HuH-7 (cell line): ENCODE measurements around the gene CPVL.

ENCODE experiments used
- DNase-seq: peaks from one replicate; pipeline ENCODE4 v3.0.0; 2011; ENCODE audit warnings: low spot score

Gene CPVL

GRCh38 chr7:29090836-29091601 is 55.3 kb downstream of the CPVL start:
- DNase-seq, result no peak

DNA sequence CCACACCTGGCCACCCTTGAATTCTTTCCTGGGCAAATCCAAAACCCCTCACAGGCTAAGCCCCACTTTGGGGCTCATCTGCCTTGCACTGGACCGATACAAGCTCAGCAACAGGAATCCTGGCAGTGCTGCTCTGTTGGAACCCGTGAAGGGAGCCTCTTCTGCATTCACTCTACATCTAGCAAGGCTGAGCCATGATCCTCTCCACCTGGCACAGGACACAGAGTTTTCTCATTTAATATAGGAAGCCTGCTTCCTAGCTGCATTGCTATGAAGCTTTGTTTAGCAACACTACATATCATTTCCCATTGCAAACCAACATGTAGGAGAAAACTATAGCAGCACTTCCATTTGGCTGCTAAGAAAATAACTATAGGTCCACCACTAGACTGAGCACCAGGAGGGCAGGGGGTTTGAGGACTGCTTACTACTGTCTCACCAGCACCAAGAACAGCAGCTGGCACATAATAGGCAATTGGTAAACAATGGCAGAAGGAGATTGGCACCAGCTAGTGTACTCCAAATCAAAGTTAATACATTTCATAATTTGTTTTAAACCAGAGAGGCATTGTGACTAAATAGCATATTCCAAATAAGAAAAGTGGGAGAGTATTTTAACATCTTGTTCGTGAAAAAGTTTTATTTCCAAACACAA is 56.1 kb downstream of the CPVL start:
- no peak for DNase-seq

GRCh38 chr7:29087840-29088170 is 58.5 kb downstream of the CPVL start:
- no peak for DNase-seq

DNA sequence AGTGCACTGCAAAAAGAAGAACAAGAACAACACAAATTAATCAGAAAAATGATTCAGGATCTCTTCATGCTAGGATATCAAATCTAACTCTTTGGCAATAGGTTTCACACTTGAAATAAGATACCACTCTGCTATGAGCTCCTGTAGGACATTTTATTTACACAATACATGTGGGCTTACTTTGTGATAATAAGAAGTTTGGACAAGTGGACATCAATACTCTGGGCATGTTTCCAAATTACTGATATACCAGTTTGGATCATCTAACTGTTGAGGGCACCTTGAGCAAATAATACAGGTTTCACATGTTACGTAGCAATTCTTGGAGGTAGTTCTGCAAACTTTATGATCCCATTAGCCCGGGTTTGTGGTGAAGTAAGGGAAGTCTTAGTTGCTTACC is 59.8 kb downstream of the CPVL start:
- no peak for DNase-seq

- DNase-seq, result no peak
Measured at GRCh38 chr7:29084832-29085231, 61.5 kb downstream of the CPVL start.

DNA sequence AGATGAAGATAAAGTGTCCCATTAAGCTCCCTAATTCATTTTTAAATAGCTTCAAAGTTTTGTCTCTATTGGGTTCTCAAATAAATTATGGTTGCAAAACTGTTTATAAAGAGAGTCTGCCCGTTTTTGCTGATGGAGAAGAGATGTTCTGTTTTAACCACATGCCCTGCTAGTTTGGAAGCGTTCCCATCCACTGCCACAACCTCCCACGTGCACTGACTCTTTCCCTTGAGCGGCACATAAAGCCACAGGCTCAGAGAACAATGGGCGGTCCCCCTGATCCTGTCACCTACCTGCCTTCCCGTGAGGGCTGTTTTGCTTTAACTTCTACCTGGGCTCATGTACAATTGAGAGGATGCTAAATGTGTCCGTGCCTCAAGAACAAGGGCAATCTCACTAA is 65.5 kb downstream of the CPVL start:
- DNase-seq, result no peak

DNA sequence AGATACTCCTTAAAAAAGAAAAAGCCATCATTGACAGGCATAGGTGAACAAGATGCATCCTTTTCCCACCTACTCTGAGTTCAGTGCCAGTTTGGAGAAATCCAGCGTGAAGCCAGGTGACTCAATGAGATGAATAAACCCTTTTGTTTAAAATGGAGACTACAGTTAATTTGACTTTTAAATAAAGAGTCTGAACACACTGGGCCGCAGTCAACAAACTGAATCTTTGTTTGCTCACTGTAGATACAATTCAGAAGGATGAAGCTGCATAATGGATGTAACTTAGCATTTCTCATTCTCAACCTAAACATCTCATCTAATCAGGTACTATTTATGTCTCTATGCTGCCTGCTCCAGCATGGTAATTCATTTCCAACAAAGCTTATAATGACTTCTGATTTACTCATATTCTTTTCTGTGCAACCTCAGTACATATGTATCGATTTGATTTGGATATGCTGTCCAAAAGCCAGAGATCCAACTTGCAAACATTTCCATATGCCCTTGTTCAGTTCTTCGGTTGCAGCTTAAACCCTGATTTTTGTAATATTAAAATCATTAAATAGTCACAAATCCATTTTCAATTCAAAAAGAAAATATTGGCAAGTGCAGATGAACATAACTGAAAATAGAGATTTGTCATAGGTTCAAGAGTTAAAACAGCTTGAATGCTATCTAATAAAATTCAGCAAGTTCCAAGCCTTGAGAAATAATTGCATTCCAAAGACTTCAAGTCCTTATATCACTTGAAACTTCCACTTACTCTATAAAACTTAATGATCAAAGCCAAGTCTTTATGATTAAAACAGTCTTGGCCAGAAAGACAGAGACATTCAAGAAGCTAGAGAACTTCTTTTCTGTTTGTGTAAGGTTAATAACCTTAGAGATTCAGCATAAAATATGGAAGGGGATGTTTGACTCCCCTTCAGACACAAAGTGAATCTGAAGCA is 67.8 kb downstream of the CPVL start:
- no peak for DNase-seq

DNA sequence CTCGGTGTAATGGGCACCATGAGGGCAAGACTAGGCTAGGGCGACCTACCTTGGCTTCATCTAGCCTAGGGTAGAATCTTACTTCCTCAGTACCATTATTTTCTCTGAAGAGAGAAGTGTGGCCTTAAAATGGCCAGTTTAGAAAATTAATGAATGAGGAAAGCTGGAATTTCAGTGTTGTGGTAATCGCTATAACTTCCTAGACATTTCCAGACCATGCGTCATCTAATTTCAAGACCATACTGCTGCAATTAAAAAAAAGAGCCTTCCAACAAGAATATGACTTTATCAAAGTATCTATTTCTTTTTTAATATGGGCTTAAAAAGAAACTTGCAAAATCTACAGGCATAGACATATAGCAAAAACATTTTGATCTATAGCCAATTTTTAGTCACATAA is 68.5 kb downstream of the CPVL start:
- DNase-seq, result no peak

GRCh38 chr7:29077176-29077575 is 69.2 kb downstream of the CPVL start:
- DNase-seq, result no peak

- DNase-seq, result no peak
Measured at GRCh38 chr7:29076631-29077030, 69.7 kb downstream of the CPVL start.

- no peak for DNase-seq
Measured at GRCh38 chr7:29075606-29076005, 70.7 kb downstream of the CPVL start.

DNA sequence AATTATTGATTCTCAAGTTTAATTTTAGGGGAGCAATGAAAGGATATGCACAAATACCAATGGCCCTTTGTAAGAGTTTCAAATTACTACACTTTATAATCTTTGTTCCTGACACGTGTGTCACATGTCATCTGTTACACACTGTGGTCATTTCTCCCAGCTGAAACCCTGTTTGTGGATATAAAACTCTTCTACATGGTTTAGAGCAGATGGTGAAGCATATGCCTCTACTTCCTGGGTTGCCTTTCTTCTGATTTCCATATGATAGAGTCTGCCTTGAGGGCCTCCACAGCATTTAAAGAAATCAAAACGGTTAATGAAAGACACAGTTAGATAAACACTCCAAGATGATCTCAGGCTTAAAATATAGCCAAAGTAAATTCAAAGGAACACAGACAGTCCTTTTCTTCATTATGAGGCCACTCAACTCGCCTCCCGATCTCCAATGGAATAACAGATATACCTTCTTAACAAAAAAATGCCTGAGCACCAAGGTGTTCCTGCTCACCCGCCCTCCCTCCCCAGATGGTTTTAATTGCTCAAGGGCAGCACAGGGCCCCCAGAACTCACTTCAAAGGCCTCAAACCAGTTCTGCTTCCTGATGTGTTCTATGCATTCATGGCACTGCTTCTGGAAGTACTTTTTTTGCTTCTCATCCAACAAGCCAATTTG is 75.0 kb downstream of the CPVL start:
- no peak for DNase-seq

- no peak for DNase-seq
Measured at GRCh38 chr7:29066641-29067040, 79.7 kb downstream of the CPVL start.

GRCh38 chr7:29065181-29065857 is 81.0 kb downstream of the CPVL start:
- DNase-seq, result no peak

GRCh38 chr7:29063872-29064271 is 82.5 kb downstream of the CPVL start:
- DNase-seq, result no peak

- DNase-seq, result no peak
Measured at GRCh38 chr7:29063236-29063635, 83.1 kb downstream of the CPVL start.

- DNase-seq, result no peak
Measured at GRCh38 chr7:29053105-29053872, 93.0 kb downstream of the CPVL start.

DNA sequence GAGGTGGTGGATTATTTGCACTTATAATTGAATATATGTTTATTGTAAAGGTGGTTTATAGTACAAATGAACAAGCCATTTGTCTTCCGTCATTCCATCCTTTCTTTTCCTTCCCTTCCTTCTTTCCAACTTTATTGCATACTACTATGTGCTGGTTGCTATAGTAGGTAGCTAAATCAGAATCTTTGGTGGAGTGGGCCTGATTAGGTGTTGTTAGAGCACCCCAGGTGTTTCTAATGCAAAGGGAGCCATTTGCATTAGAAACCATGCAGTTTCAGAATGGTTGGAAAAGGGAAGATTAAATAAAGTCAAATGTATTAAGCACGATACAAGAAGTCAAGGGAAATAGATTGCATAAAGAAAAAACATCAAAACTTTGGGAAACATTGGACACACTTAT is 99.4 kb downstream of the CPVL start:
- DNase-seq, result no peak

DNA sequence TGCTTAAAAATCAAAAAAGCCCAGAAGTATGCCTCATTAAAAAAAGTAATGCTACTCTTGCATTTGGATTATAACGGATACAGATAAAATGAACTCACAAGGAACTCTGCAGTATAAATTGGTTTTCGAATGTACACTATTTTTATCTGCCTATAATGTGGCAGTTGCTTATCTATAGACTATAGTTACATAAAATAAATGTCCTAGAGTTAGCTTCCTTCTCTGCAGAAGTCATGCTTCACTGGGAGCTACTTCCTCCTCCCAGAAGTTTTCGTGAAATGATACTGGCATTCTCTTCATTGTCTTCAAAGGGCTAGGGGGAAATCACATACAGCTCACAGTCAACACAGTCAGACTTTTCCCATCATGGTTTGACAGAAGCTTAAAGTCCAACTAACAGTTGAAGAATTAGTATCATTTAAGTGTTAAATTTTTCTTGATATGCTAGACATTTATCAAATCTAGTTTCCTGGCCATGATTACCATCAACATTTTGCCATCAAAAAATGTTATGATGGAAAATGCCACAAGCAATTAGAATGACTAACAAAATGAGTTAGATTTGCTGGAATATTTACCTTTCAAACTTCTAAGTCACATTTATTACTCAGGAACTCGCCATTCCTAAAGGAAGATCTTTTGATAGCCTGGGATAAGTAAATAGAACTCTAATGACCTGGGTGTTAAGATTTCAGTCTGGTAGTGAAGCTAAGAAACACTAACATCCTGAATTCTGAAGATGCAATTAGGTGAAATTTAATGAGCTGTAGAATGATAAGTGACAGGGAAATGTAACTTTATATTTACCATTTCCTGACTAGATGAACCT is 100.9 kb downstream of the CPVL start:
- no peak for DNase-seq

- no peak for DNase-seq
Measured at GRCh38 chr7:29044554-29044953, 101.8 kb downstream of the CPVL start.
